ENCODE measurements around the gene MAPKBP1.

DNA sequence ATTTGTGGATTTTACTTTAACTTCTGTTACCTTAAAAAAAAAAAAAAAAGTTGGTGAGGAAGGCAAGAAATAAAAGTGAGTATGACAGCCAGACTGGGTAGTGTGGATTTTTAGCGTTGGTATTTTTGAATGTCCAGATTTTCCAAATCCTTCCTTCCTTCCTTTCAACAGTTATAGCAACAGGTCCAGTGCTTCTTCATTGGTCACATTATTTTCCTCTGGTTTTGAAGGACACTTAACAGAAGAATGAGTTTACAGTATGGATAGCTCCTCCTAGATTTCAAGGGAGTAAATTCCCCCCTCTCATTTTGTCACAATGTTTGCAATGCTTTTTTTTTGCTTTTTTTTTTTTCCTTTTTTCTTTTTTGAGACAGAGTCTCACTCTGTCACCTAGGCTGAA lies 6.4 kb downstream of the MAPKBP1 start:
- no peak for TF ChIP-seq POLR2A (IDR thresholded peaks at IDR 0.05; ENCODE audit: low read depth, low read length)
- TF ChIP-seq, protein P1, sequence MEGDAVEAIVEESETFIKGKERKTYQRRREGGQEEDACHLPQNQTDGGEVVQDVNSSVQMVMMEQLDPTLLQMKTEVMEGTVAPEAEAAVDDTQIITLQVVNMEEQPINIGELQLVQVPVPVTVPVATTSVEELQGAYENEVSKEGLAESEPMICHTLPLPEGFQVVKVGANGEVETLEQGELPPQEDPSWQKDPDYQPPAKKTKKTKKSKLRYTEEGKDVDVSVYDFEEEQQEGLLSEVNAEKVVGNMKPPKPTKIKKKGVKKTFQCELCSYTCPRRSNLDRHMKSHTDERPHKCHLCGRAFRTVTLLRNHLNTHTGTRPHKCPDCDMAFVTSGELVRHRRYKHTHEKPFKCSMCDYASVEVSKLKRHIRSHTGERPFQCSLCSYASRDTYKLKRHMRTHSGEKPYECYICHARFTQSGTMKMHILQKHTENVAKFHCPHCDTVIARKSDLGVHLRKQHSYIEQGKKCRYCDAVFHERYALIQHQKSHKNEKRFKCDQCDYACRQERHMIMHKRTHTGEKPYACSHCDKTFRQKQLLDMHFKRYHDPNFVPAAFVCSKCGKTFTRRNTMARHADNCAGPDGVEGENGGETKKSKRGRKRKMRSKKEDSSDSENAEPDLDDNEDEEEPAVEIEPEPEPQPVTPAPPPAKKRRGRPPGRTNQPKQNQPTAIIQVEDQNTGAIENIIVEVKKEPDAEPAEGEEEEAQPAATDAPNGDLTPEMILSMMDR (conservative IDR thresholded peaks at IDR 0.05; ENCODE audit: low read depth, low read length) = no peak
- TF ChIP-seq RAD21 (IDR thresholded peaks at IDR 0.05; ENCODE audit: low read length) = no peak
- TF ChIP-seq, protein P2, sequence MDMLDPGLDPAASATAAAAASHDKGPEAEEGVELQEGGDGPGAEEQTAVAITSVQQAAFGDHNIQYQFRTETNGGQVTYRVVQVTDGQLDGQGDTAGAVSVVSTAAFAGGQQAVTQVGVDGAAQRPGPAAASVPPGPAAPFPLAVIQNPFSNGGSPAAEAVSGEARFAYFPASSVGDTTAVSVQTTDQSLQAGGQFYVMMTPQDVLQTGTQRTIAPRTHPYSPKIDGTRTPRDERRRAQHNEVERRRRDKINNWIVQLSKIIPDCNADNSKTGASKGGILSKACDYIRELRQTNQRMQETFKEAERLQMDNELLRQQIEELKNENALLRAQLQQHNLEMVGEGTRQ (IDR thresholded peaks at IDR 0.05; ENCODE audit: low read depth, low read length) = no peak
- TF ChIP-seq CEBPB (IDR thresholded peaks at IDR 0.05; ENCODE audit: low read depth, low read length) = no peak
- TF ChIP-seq FOS (IDR thresholded peaks at IDR 0.05; ENCODE audit: low read depth, low read length) = no peak
- TF ChIP-seq SMC3 (IDR thresholded peaks at IDR 0.05; ENCODE audit: low read depth, low read length) = no peak
- TF ChIP-seq, protein P3, sequence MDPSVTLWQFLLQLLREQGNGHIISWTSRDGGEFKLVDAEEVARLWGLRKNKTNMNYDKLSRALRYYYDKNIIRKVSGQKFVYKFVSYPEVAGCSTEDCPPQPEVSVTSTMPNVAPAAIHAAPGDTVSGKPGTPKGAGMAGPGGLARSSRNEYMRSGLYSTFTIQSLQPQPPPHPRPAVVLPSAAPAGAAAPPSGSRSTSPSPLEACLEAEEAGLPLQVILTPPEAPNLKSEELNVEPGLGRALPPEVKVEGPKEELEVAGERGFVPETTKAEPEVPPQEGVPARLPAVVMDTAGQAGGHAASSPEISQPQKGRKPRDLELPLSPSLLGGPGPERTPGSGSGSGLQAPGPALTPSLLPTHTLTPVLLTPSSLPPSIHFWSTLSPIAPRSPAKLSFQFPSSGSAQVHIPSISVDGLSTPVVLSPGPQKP (IDR thresholded peaks at IDR 0.05; ENCODE audit: borderline replicate concordance, low read depth, low read length) = no peak
- no peak for TF ChIP-seq MAFK (IDR thresholded peaks at IDR 0.05; ENCODE audit: low read depth, low read length)
- no peak for TF ChIP-seq BHLHE40 (IDR thresholded peaks at IDR 0.05; ENCODE audit: low read depth, low read length)
- TF ChIP-seq MXI1 (IDR thresholded peaks at IDR 0.05; ENCODE audit: borderline replicate concordance, low read depth, low read length) = no peak
- no peak for TF ChIP-seq MAZ (IDR thresholded peaks at IDR 0.05; ENCODE audit: borderline replicate concordance, low read depth, low read length)
